GM20000 (cell line): ENCODE measurements around the gene HIVEP3.

Experiments used
- DNase-seq: peaks from one replicate; pipeline ENCODE4 v3.0.0; 2012; ENCODE audit warnings: low spot score
- TF ChIP-seq, protein P1 (sequence below): IDR thresholded peaks from 2 replicates; pipeline ENCODE4 v1.5.1; 2012; ENCODE audit warnings: mild to moderate bottlenecking, control low read depth; ENCODE audit errors: extremely low read depth, missing control alignments

Gene HIVEP3

DNA sequence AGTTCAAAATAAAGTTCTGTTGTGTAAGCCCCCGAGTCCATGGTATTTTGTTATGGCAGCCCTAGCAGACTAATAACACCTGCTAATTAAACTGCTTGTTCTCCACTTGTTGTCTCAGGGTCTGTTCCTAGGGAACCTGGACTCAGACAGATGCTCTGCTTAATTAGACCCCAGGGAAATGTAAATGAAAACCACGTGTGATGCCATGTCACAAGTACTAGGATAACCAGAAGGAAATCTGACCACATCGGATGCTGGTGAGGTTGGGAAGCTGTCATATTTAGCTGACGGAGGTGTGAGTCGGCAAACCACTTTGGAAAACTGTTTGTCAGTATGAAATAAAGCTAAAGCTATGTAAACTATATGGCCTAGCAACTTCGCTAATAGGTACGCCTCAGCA lies 453.8 kb downstream of the HIVEP3 start:
- no peak for DNase-seq
- TF ChIP-seq, protein P1, sequence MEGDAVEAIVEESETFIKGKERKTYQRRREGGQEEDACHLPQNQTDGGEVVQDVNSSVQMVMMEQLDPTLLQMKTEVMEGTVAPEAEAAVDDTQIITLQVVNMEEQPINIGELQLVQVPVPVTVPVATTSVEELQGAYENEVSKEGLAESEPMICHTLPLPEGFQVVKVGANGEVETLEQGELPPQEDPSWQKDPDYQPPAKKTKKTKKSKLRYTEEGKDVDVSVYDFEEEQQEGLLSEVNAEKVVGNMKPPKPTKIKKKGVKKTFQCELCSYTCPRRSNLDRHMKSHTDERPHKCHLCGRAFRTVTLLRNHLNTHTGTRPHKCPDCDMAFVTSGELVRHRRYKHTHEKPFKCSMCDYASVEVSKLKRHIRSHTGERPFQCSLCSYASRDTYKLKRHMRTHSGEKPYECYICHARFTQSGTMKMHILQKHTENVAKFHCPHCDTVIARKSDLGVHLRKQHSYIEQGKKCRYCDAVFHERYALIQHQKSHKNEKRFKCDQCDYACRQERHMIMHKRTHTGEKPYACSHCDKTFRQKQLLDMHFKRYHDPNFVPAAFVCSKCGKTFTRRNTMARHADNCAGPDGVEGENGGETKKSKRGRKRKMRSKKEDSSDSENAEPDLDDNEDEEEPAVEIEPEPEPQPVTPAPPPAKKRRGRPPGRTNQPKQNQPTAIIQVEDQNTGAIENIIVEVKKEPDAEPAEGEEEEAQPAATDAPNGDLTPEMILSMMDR: no peak

DNA sequence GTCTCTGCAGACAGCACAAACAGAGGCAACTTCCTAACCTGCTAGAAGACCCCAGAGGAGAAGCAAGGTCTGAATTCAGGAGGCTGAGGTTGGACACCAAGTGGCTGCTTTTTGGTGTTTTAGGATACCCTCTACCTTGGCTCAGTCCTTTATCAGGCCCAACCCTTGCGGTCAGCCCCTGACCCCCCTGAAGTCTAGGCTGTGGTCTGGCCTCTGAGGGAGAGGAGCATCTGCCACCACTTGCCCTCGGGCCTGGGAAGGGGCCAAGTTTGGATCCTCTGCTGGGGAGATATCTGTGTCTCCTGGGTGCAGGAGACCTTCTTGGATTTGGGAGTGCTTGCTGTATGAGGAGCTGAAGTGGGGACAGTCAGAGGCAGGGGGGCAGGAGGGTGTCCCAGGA lies 455.2 kb downstream of the HIVEP3 start:
- TF ChIP-seq, protein P1: no peak
- no peak for DNase-seq

DNA sequence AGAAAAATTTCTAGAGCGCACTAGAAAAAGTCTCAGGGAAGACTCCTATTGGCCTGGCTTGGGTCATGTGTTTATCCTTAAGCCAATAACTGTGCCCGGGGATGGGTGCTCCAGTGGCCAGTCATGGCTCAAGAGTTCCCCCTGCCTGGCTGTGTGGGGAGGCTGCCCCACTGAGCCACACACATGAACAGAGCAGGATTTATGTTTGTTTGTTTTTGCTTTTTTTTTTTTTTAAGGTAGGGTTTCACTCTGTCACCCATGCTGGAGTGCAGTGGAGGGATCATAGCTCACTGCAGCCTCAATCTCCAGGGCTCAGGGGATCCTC lies 456.1 kb downstream of the HIVEP3 start:
- DNase-seq: no peak
- TF ChIP-seq, protein P1: no peak

DNA sequence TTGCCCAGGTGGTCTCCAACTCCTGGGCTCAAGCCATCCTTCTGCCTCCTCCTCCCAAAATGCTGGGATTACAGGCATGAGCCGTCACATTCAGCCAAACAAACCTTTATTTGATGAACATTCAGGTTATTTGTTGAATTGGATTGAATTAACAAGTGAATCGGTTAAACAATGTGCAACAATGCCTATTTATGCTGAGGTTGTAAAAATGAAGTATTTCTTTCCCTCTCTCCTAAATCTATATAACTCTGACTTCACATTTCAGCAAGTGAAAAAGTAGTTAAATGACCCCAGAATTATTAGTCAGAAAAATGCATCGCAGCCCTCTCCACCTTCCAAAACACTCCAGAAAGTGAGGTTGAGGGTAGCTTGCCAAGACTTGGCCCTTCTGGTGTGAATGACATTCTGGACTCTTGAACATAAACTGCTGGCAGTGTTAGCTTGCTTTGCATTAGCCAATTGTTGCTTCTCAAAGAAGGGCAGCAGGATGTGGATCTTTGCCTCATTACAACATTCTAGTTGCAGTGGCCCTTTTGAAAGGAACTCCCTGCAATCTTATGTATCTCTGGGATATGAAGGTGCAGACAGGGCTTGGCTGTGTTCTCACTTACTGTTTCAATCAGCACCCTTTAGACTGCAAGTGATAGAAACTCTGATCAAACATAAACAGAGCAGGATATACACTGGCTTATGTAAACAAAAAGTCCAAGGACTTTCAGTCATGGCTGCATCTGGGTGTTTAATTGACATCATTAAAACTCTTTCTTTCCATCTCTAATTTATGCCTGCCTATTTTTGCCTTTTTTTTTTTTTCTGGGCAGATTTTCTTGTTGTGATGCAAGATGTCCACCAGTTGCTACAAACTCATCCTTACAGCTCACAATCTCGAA lies 456.7 kb downstream of the HIVEP3 start:
- TF ChIP-seq, protein P1: no peak
- DNase-seq: no peak

DNA sequence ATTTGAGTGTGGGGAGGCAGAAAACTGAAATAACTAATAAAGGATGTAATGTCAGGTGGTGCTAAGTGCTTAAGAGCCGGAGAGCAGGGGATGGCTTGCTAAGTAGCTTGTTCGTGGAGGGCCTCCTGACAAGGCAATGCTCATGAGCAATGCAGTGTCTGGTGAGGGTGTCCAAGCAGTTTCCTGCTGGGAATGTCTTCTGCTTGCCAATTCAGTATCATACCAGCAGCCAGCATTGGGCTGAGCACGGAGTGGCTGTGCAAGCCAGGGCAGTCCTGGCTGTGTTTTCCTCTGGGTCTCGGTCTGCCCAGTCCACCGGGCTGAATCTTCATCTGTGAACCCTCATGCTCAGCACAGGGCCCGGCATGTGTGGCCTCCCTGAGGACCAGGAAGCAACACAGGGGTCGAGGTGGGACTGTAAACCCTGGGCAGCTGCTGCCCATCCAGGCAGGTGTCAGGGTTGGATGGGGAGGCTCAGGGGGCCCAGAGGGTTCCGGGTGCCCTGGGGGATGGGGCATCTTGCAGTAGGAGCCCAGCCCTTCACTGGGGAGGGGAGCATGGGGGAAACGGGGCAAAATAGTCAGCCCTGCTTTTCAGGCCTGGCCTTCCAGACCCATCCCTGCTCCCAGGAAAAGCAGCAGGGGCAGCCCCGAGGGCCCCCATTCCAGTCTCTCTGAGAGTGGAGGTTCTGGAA lies 461.7 kb downstream of the HIVEP3 start:
- TF ChIP-seq, protein P1: no peak
- DNase-seq: no peak
